Mesendoderm (in vitro differentiated cells): ENCODE results near the gene ANKS1A.

Experiments
- DNase-seq: peaks from one replicate; pipeline ENCODE4 v3.0.0; 2013
- H2AK5ac ChIP-seq: 2 replicates; pipeline ENCODE4 v1.6.1; 2013; ENCODE audit warnings: low read length, inconsistent platforms
- H2BK120ac ChIP-seq: 2 replicates; pipeline ENCODE4 v1.6.1; 2013; ENCODE audit warnings: low read depth, mild to moderate bottlenecking, low read length, moderate library complexity, mixed read lengths
- H2BK15ac ChIP-seq: replicated peaks from 2 replicates; pipeline ENCODE4 v1.6.1; 2013; ENCODE audit warnings: low read depth, mild to moderate bottlenecking, moderate library complexity
- H2BK5ac ChIP-seq: 2 replicates; pipeline ENCODE4 v1.6.1; 2013; ENCODE audit warnings: low read length, inconsistent platforms
- H3K18ac ChIP-seq: 2 replicates; pipeline ENCODE4 v1.6.1; 2013; ENCODE audit warnings: mild to moderate bottlenecking, low read length, mixed read lengths
- H3K23ac ChIP-seq: one replicate; pipeline ENCODE4 v1.6.1; 2013; ENCODE audit warnings: low read length
- H3K27ac ChIP-seq: 2 replicates; pipeline ENCODE4 v1.5.1; 2013; ENCODE audit warnings: low read depth, mild to moderate bottlenecking, inconsistent platforms, low read length, moderate library complexity
- H3K27me3 ChIP-seq: 2 replicates; pipeline ENCODE4 v1.6.1; 2013; ENCODE audit warnings: low read length, control low read depth, mild to moderate bottlenecking, inconsistent platforms; ENCODE audit not compliant: insufficient read depth, poor library complexity
- H3K36me3 ChIP-seq: 2 replicates; pipeline ENCODE4 v1.6.1; 2013; ENCODE audit warnings: low read length, inconsistent platforms; ENCODE audit not compliant: control insufficient read depth, insufficient read depth
- H3K4ac ChIP-seq: one replicate; pipeline ENCODE4 v1.6.1; 2013; ENCODE audit warnings: low read depth, mild to moderate bottlenecking, low read length, moderate library complexity
- H3K4me1 ChIP-seq: 2 replicates; pipeline ENCODE4 v1.6.1; 2013; ENCODE audit warnings: low read depth, low read length, inconsistent platforms; ENCODE audit not compliant: control insufficient read depth
- H3K4me2 ChIP-seq: 2 replicates; pipeline ENCODE4 v1.6.1; 2013; ENCODE audit warnings: low read length
- H3K4me3 ChIP-seq: 2 replicates; pipeline ENCODE4 v1.5.1; 2013; ENCODE audit warnings: mild to moderate bottlenecking, low read length
- H3K56ac ChIP-seq: one replicate; pipeline ENCODE4 v1.6.1; 2013; ENCODE audit warnings: low read length
- H3K79me1 ChIP-seq: 2 replicates; pipeline ENCODE4 v1.6.1; 2013; ENCODE audit warnings: low read length, inconsistent platforms
- H3K79me2 ChIP-seq: 2 replicates; pipeline ENCODE4 v1.6.1; 2013; ENCODE audit warnings: mild to moderate bottlenecking, low read length; ENCODE audit not compliant: control insufficient read depth, insufficient read depth
- H3K9ac ChIP-seq: 2 replicates; pipeline ENCODE4 v1.6.1; 2013; ENCODE audit warnings: low read length, inconsistent platforms
- H4K5ac ChIP-seq: one replicate; pipeline ENCODE4 v1.6.1; 2013; ENCODE audit warnings: low read length
- H4K8ac ChIP-seq: one replicate; pipeline ENCODE4 v1.6.1; 2013; ENCODE audit warnings: low read depth, mild to moderate bottlenecking, control low read depth, low read length, moderate library complexity
- WGBS: extraction: QIAGEN DNeasy Blood & Tissue Kit; methylation state at CpG from one replicate; pipeline ENCODE4 v1.1.7; 2013; ENCODE audit warnings: low lambda C conversion rate, missing lambda C conversion rate; ENCODE audit not compliant: insufficient coverage; ENCODE audit errors: extremely low coverage; 5-methylcytosine and 5-hydroxymethylcytosine counted together

ANKS1A gene

GRCh38 chr6:35053701-35054100 lies 164.6 kb downstream of the ANKS1A start:
- Histone ChIP-seq H3K79me1 (peaks cover 3% of the 10 kb centered on the region), H3K4me3 (no peak overlapping the region), H3K56ac (no peak overlapping the region), H3K18ac (no peak overlapping the region), H3K27me3 (no peaks in the 10 kb centered on the region), H2BK15ac (no peak overlapping the region), H2BK120ac (no peak overlapping the region), H3K36me3 (peaks cover 3% of the 10 kb centered on the region), H4K8ac (no peak overlapping the region), H3K4me2 (no peak overlapping the region), H3K9ac (no peak overlapping the region), H3K4ac (no peak overlapping the region), H3K4me1 (peaks cover 1% of the 10 kb centered on the region), H3K79me2 (no peaks in the 10 kb centered on the region), H3K23ac (no peak overlapping the region), H4K5ac (no peak overlapping the region), H3K27ac (no peak overlapping the region), H2AK5ac (no peak overlapping the region), H2BK5ac (no peak overlapping the region)
- no CpG with 5 or more reads among the region's 3 CpGs for WGBS
- DNase-seq = no peak

GRCh38 chr6:35054106-35054742 lies 165.2 kb downstream of the ANKS1A start:
- no peaks in the 10 kb centered on the region for H3K27me3 ChIP-seq
- DNase-seq = no peak
- no CpG with 5 or more reads among the region's 8 CpGs for WGBS
- no peak overlapping the region for H2AK5ac ChIP-seq
- H3K36me3 ChIP-seq = peaks cover 3% of the 10 kb centered on the region
- no peak overlapping the region for H3K4ac ChIP-seq
- H3K56ac ChIP-seq = no peak overlapping the region
- H4K5ac ChIP-seq = no peak overlapping the region
- no peaks in the 10 kb centered on the region for H3K79me1 ChIP-seq
- no peak overlapping the region for H3K4me2 ChIP-seq
- no peaks in the 10 kb centered on the region for H3K4me1 ChIP-seq
- H3K18ac ChIP-seq = no peak overlapping the region
- no peak overlapping the region for H2BK15ac ChIP-seq
- no peak overlapping the region for H3K23ac ChIP-seq
- no peak overlapping the region for H2BK5ac ChIP-seq
- H3K79me2 ChIP-seq = no peaks in the 10 kb centered on the region
- no peak overlapping the region for H3K4me3 ChIP-seq
- H4K8ac ChIP-seq = no peak overlapping the region
- no peak overlapping the region for H2BK120ac ChIP-seq
- no peak overlapping the region for H3K27ac ChIP-seq
- no peak overlapping the region for H3K9ac ChIP-seq

- H3K79me2 ChIP-seq = no peaks in the 10 kb centered on the region
- no peak overlapping the region for H3K4me3 ChIP-seq
- H2BK5ac ChIP-seq = no peak overlapping the region
- no peak overlapping the region for H2BK120ac ChIP-seq
- DNase-seq = no peak
- H4K5ac ChIP-seq = no peak overlapping the region
- H4K8ac ChIP-seq = no peak overlapping the region
- no peaks in the 10 kb centered on the region for H3K27me3 ChIP-seq
- peaks cover 3% of the 10 kb centered on the region for H3K36me3 ChIP-seq
- H3K9ac ChIP-seq = no peak overlapping the region
- H3K79me1 ChIP-seq = no peaks in the 10 kb centered on the region
- no CpG with 5 or more reads among the region's 1 CpG for WGBS
- H3K23ac ChIP-seq = no peak overlapping the region
- no peak overlapping the region for H3K18ac ChIP-seq
- H3K4me2 ChIP-seq = no peak overlapping the region
- no peak overlapping the region for H3K56ac ChIP-seq
- H2BK15ac ChIP-seq = no peak overlapping the region
- no peak overlapping the region for H3K27ac ChIP-seq
- H3K4ac ChIP-seq = no peak overlapping the region
- H2AK5ac ChIP-seq = no peak overlapping the region
- H3K4me1 ChIP-seq = no peaks in the 10 kb centered on the region
Observed at GRCh38 chr6:35054743-35055130, 165.7 kb downstream of the ANKS1A start.

GRCh38 chr6:35055891-35056290 lies 166.8 kb downstream of the ANKS1A start:
- no peaks in the 10 kb centered on the region for H3K27me3 ChIP-seq
- peaks cover 3% of the 10 kb centered on the region for H3K36me3 ChIP-seq
- no peak overlapping the region for H3K27ac ChIP-seq
- no CpG with 5 or more reads among the region's 4 CpGs for WGBS
- H3K4me1 ChIP-seq = no peaks in the 10 kb centered on the region
- DNase-seq = no peak
- H2BK15ac ChIP-seq = no peak overlapping the region
- H4K5ac ChIP-seq = no peak overlapping the region
- no peak overlapping the region for H2BK120ac ChIP-seq
- H3K79me1 ChIP-seq = no peaks in the 10 kb centered on the region
- no peak overlapping the region for H3K18ac ChIP-seq
- H3K79me2 ChIP-seq = no peaks in the 10 kb centered on the region
- no peak overlapping the region for H2BK5ac ChIP-seq
- H3K23ac ChIP-seq = no peak overlapping the region
- H4K8ac ChIP-seq = no peak overlapping the region
- H3K9ac ChIP-seq = no peak overlapping the region
- H2AK5ac ChIP-seq = no peak overlapping the region
- H3K4ac ChIP-seq = no peak overlapping the region
- no peak overlapping the region for H3K4me3 ChIP-seq
- H3K4me2 ChIP-seq = no peak overlapping the region
- no peak overlapping the region for H3K56ac ChIP-seq

- Histone ChIP-seq H2BK120ac (no peak overlapping the region), H3K4me3 (no peak overlapping the region), H3K9ac (no peak overlapping the region), H3K4me2 (no peak overlapping the region), H2BK5ac (no peak overlapping the region), H3K27ac (no peak overlapping the region), H3K56ac (no peak overlapping the region), H3K36me3 (peaks cover 3% of the 10 kb centered on the region), H3K27me3 (no peaks in the 10 kb centered on the region), H3K79me2 (no peaks in the 10 kb centered on the region), H2AK5ac (no peak overlapping the region), H3K18ac (no peak overlapping the region), H3K23ac (no peak overlapping the region), H4K5ac (no peak overlapping the region), H3K4me1 (no peaks in the 10 kb centered on the region), H2BK15ac (no peak overlapping the region), H4K8ac (no peak overlapping the region), H3K79me1 (no peaks in the 10 kb centered on the region), H3K4ac (no peak overlapping the region)
- WGBS = no CpG with 5 or more reads among the region's 8 CpGs
- no peak for DNase-seq
Observed at GRCh38 chr6:35056952-35057351, 167.9 kb downstream of the ANKS1A start.
